ENCODE data around the gene BBX.

The BBX gene

GRCh38 chr3:107604057-107604822 is 81.5 kb downstream of the BBX start:
- no peak for DNase-seq

- DNase-seq: no peak
Observed at GRCh38 chr3:107611775-107612469, 89.2 kb downstream of the BBX start.

GRCh38 chr3:107612664-107613084 is 89.9 kb downstream of the BBX start:
- no peak for DNase-seq

- DNase-seq: no peak
Observed at GRCh38 chr3:107619549-107619948, 96.8 kb downstream of the BBX start.

GRCh38 chr3:107620534-107620933 is 97.8 kb downstream of the BBX start:
- no peak for DNase-seq

- DNase-seq: no peak
Observed at GRCh38 chr3:107621465-107621864, 98.7 kb downstream of the BBX start.

GRCh38 chr3:107627962-107628542 is 105.3 kb downstream of the BBX start:
- no peak for DNase-seq

- DNase-seq: no peak
Observed at GRCh38 chr3:107629566-107629965, 106.8 kb downstream of the BBX start.

GRCh38 chr3:107630779-107631178 is 108.0 kb downstream of the BBX start:
- no peak for DNase-seq

GRCh38 chr3:107632576-107632975 is 109.8 kb downstream of the BBX start:
- DNase-seq: no peak

GRCh38 chr3:107633327-107634098 is 110.8 kb downstream of the BBX start:
- no peak for DNase-seq

- no peak for DNase-seq
Observed at GRCh38 chr3:107634099-107634489, 111.3 kb downstream of the BBX start.

GRCh38 chr3:107637416-107638183 is 114.8 kb downstream of the BBX start:
- no peak for DNase-seq

GRCh38 chr3:107641572-107642307 is 119.0 kb downstream of the BBX start:
- no peak for DNase-seq

GRCh38 chr3:107643038-107643883 is 120.5 kb downstream of the BBX start:
- no peak for DNase-seq

GRCh38 chr3:107644631-107645030 is 121.9 kb downstream of the BBX start:
- no peak for DNase-seq

- DNase-seq: no peak
Observed at GRCh38 chr3:107650788-107651187, 128.0 kb downstream of the BBX start.

GRCh38 chr3:107651782-107652181 is 129.0 kb downstream of the BBX start:
- no peak for DNase-seq

- no peak for DNase-seq
Observed at GRCh38 chr3:107654218-107654617, 131.5 kb downstream of the BBX start.

- no peak for DNase-seq
Observed at GRCh38 chr3:107657971-107658370, 135.2 kb downstream of the BBX start.

All from activated CD4-positive, alpha-beta T cell treated with anti-CD3 and anti-CD28 coated beads for 48 hours (primary cell).